ENCODE measurements around the gene ARF5.
A peak's percentile ranks its signal among the peaks of the same experiment; 100 is the strongest.

Gene ARF5

GRCh38 chr7:127589896-127590295 lies 1.7 kb downstream of the ARF5 start:
- no peak for DNase-seq

GRCh38 chr7:127591189-127591588 lies 3.0 kb downstream of the ARF5 start:
- no peak for DNase-seq

GRCh38 chr7:127591591-127591990 lies 3.4 kb downstream of the ARF5 start:
- DNase-seq = no peak

- DNase-seq = no peak
These were observed 4.3 kb downstream of the ARF5 start for GRCh38 chr7:127592550-127592949.

GRCh38 chr7:127594490-127594889 lies 6.3 kb downstream of the ARF5 start:
- no peak for DNase-seq

- no peak for DNase-seq
These were observed 7.5 kb downstream of the ARF5 start for GRCh38 chr7:127595737-127596136.

- no peak for DNase-seq
These were observed 10.1 kb downstream of the ARF5 start for GRCh38 chr7:127598318-127598717.

- no peak for DNase-seq
These were observed 12.7 kb downstream of the ARF5 start for GRCh38 chr7:127600885-127601284.

- no peak for DNase-seq
These were observed 20.2 kb downstream of the ARF5 start for GRCh38 chr7:127608446-127608845.

GRCh38 chr7:127609297-127609696 lies 21.1 kb downstream of the ARF5 start:
- DNase-seq = no peak

GRCh38 chr7:127612263-127612662 lies 24.1 kb downstream of the ARF5 start:
- DNase-seq = no peak

- no peak for DNase-seq
These were observed 28.5 kb downstream of the ARF5 start for GRCh38 chr7:127616724-127617123.

GRCh38 chr7:127618042-127618441 lies 29.8 kb downstream of the ARF5 start, which contains the start of gene PAX4:
Gene PAX4, minus strand, starts transcription at chr7:127618142. Its CDS starts 2,214 bp downstream, at chr7:127615928.
- no peak for DNase-seq

- no peak for DNase-seq
These were observed 30.6 kb downstream of the ARF5 start for GRCh38 chr7:127618775-127619174.

GRCh38 chr7:127619681-127620405 lies 31.6 kb downstream of the ARF5 start:
- no peak for DNase-seq

- DNase-seq = no peak
These were observed 32.4 kb downstream of the ARF5 start for GRCh38 chr7:127620406-127621233.

GRCh38 chr7:127625331-127625730 lies 37.1 kb downstream of the ARF5 start:
- DNase-seq = no peak

- no peak for DNase-seq
These were observed 40.2 kb downstream of the ARF5 start for GRCh38 chr7:127628445-127628844.

GRCh38 chr7:127629268-127629854 lies 41.1 kb downstream of the ARF5 start:
- DNase-seq = peak; percentile 4

GRCh38 chr7:127632276-127632910 lies 44.2 kb downstream of the ARF5 start:
- no peak for DNase-seq

GRCh38 chr7:127635659-127636285 lies 47.6 kb downstream of the ARF5 start:
- no peak for DNase-seq

- no peak for DNase-seq
These were observed 50.0 kb downstream of the ARF5 start for GRCh38 chr7:127638197-127638596.

Data from NCI-H2029 (cell line).